ENCODE data around the gene CCNK.

GRCh38 chr14:99544991-99545390 lies 63.8 kb downstream of the CCNK start:
- no peak for TF ChIP-seq CTCF (IDR thresholded peaks at IDR 0.05)
- no peak for TF ChIP-seq POLR2A (IDR thresholded peaks at IDR 0.05)
